WTC11 (cell line): ENCODE results near the gene COX6B1. TPM values are rescaled to one million over a fixed set of nuclear protein-coding genes. Genes with fewer than 3 reads are reported as not detected.
A peak's percentile ranks its signal among the peaks of the same experiment; 100 is the strongest.

Experiments used
- CBFB ChIP-seq: sonication (generic); formaldehyde crosslinking; IDR thresholded peaks from 2 replicates; pipeline ENCODE4 v1.8.1; 2022; ENCODE audit warnings: mild to moderate bottlenecking, low read depth, missing genetic modification reagents
- CREB1 ChIP-seq: sonication (generic); formaldehyde crosslinking; IDR thresholded peaks from 2 replicates; pipeline ENCODE4 v1.8.0; 2023; ENCODE audit warnings: mild to moderate bottlenecking, missing genetic modification reagents
- ELF4 ChIP-seq: sonication (generic); formaldehyde crosslinking; IDR thresholded peaks from 2 replicates; pipeline ENCODE4 v1.8.1; 2022; ENCODE audit warnings: low read depth, mild to moderate bottlenecking, moderate library complexity, missing genetic modification reagents
- ETV6 ChIP-seq: sonication (generic); formaldehyde crosslinking; IDR thresholded peaks from 2 replicates; pipeline ENCODE4 v1.8.1; 2022; ENCODE audit warnings: mild to moderate bottlenecking, missing genetic modification reagents
- FOXK1 ChIP-seq: sonication (generic); formaldehyde crosslinking; IDR thresholded peaks from 2 replicates; pipeline ENCODE4 v1.8.0; 2022; ENCODE audit warnings: mild to moderate bottlenecking, moderate library complexity, missing genetic modification reagents
- HMGA2 ChIP-seq: fragments of 250-450 bp; sonication (Bioruptor Pico); IDR thresholded peaks from 2 replicates; pipeline ENCODE4 v1.4.0; 2021; ENCODE audit warnings: mild to moderate bottlenecking, moderate library complexity
- MXD4 ChIP-seq: fragments of 250-450 bp; sonication (Bioruptor Pico); IDR thresholded peaks from 2 replicates; pipeline ENCODE4 v1.8.0; 2021; ENCODE audit warnings: mild to moderate bottlenecking, moderate library complexity, borderline replicate concordance
- ZNF232 ChIP-seq: sonication (generic); formaldehyde crosslinking; IDR thresholded peaks from 2 replicates; pipeline ENCODE4 v1.8.0; 2022; ENCODE audit warnings: mild to moderate bottlenecking, missing genetic modification reagents
- ZNF396 ChIP-seq: fragments of 250-450 bp; sonication (Bioruptor Pico); IDR thresholded peaks from 2 replicates; pipeline ENCODE4 v1.8.0; 2021; ENCODE audit warnings: mild to moderate bottlenecking, moderate library complexity, borderline replicate concordance
- ZNF416 ChIP-seq: fragments of 250-450 bp; sonication (Bioruptor Pico); IDR thresholded peaks from 2 replicates; pipeline ENCODE4 v1.9.0; 2021; ENCODE audit warnings: mild to moderate bottlenecking, inconsistent platforms
- ZNF423 ChIP-seq: fragments of 250-450 bp; sonication (Bioruptor Pico); IDR thresholded peaks from 2 replicates; pipeline ENCODE4 v2.1.2; 2022; ENCODE audit warnings: mild to moderate bottlenecking, moderate library complexity
- total RNA-seq: library from RNA; stranded (reverse); gene quantifications from 3 replicates; pipeline ENCODE4 v1.2.3, GENCODE V29; 2021
- TF ChIP-seq, protein P1 (sequence below): sonication (generic); formaldehyde crosslinking; conservative IDR thresholded peaks from 2 replicates; pipeline ENCODE4 v1.8.1; 2022; ENCODE audit warnings: mild to moderate bottlenecking, missing genetic modification reagents
- TF ChIP-seq, protein P2 (sequence below): fragments of 250-450 bp; sonication (Bioruptor Pico); IDR thresholded peaks from 2 replicates; pipeline ENCODE4 v1.9.0; 2021; ENCODE audit warnings: moderate library complexity, mild to moderate bottlenecking, inconsistent platforms, borderline replicate concordance
- TF ChIP-seq, protein P3 (sequence below): sonication (generic); formaldehyde crosslinking; IDR thresholded peaks from 2 replicates; pipeline ENCODE4 v1.8.1; 2023; ENCODE audit warnings: mild to moderate bottlenecking, missing genetic modification reagents, moderate library complexity
- TF ChIP-seq, protein P4 (sequence below): sonication (generic); formaldehyde crosslinking; IDR thresholded peaks from 2 replicates; pipeline ENCODE4 v1.8.0; 2023; ENCODE audit warnings: mild to moderate bottlenecking, missing genetic modification reagents

COX6B1 gene
- total RNA-seq, 1 experiment from 2014 or later, result 536 TPM

DNA sequence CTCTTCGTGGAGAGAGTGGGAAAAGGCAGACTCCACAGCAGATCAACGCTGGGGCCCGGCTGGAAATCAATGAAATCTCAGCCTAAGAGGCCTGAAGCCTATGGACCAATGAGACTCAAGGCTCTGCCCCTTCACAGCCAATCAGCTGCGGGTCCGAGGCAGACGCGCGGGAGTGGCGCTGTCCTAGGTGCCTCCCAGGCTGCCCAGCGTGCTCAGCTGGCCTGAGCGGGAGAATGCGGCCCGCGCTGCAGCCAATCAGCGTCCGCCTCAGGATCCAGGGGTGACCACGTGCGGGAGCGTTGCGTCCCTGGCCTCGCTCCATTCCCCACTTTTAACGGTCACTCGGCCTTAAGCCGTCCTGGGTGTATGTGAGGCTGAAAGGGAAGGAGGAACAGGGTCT, 56.1 kb downstream of the COX6B1 start, which contains the start of gene ZBTB32 (continued):
- TF ChIP-seq, protein P1, sequence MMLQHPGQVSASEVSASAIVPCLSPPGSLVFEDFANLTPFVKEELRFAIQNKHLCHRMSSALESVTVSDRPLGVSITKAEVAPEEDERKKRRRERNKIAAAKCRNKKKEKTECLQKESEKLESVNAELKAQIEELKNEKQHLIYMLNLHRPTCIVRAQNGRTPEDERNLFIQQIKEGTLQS (CRISPR knock-in tag), result peak; percentile 83
- TF ChIP-seq ZNF423 (CRISPR knock-in tag) (no peak), ZNF416 (no peak), CREB1 (0 out of 2 replicates have a peak, but pooled peaks have one; percentile 84), CBFB (0 out of 2 replicates have a peak, but pooled peaks have one; percentile 62), MXD4 (CRISPR knock-in tag) (no peak), ZNF396 (no peak), FOXK1 (CRISPR knock-in tag) (peak; percentile 94), ZNF232 (CRISPR knock-in tag) (peak; percentile 88; the same call in 1 of the 2 replicates), HMGA2 (CRISPR knock-in tag) (no peak), ETV6 (peak; percentile 94), ELF4 (CRISPR knock-in tag) (0 out of 2 replicates have a peak, but pooled peaks have one; percentile 35)
- TF ChIP-seq, protein P2, sequence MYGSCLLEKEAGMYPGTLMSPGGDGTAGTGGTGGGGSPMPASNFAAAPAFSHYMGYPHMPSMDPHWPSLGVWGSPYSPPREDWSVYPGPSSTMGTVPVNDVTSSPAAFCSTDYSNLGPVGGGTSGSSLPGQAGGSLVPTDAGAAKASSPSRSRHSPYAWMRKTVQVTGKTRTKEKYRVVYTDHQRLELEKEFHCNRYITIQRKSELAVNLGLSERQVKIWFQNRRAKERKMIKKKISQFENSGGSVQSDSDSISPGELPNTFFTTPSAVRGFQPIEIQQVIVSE (CRISPR knock-in tag), result no peak
- TF ChIP-seq, protein P3, sequence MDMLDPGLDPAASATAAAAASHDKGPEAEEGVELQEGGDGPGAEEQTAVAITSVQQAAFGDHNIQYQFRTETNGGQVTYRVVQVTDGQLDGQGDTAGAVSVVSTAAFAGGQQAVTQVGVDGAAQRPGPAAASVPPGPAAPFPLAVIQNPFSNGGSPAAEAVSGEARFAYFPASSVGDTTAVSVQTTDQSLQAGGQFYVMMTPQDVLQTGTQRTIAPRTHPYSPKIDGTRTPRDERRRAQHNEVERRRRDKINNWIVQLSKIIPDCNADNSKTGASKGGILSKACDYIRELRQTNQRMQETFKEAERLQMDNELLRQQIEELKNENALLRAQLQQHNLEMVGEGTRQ (CRISPR knock-in tag), result peak; percentile 79
- TF ChIP-seq, protein P4, sequence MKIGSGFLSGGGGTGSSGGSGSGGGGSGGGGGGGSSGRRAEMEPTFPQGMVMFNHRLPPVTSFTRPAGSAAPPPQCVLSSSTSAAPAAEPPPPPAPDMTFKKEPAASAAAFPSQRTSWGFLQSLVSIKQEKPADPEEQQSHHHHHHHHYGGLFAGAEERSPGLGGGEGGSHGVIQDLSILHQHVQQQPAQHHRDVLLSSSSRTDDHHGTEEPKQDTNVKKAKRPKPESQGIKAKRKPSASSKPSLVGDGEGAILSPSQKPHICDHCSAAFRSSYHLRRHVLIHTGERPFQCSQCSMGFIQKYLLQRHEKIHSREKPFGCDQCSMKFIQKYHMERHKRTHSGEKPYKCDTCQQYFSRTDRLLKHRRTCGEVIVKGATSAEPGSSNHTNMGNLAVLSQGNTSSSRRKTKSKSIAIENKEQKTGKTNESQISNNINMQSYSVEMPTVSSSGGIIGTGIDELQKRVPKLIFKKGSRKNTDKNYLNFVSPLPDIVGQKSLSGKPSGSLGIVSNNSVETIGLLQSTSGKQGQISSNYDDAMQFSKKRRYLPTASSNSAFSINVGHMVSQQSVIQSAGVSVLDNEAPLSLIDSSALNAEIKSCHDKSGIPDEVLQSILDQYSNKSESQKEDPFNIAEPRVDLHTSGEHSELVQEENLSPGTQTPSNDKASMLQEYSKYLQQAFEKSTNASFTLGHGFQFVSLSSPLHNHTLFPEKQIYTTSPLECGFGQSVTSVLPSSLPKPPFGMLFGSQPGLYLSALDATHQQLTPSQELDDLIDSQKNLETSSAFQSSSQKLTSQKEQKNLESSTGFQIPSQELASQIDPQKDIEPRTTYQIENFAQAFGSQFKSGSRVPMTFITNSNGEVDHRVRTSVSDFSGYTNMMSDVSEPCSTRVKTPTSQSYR (CRISPR knock-in tag), result peak; percentile 90

Other genes with a start within 250 kb of the COX6B1 start
- gene FFAR2, start 200.1 kb upstream of the COX6B1 start, total RNA-seq, result not detected in 3 replicates
- gene KRTDAP, start 157.9 kb upstream of the COX6B1 start, total RNA-seq, result 1.3 to 3.2 TPM (median 1.7 TPM) in 3 replicates
- gene DMKN, start 134.7 kb upstream of the COX6B1 start, total RNA-seq, result 284 to 302 TPM (median 285 TPM) in 3 replicates
- gene SBSN, start 120.0 kb upstream of the COX6B1 start, total RNA-seq, result 0.15 to 0.39 TPM in 2 of 3 replicates, not detected in the other
- gene GAPDHS, start 114.9 kb upstream of the COX6B1 start, total RNA-seq, result 0.20 to 0.30 TPM in 2 of 3 replicates, not detected in the other
- gene TMEM147, start 102.7 kb upstream of the COX6B1 start, total RNA-seq, result 132 to 135 TPM (median 132 TPM) in 3 replicates
- 0.59 to 1.2 TPM (median 1.1 TPM) in 3 replicates for gene ATP4A, start 84.7 kb upstream of the COX6B1 start, total RNA-seq
- not detected in 3 replicates for gene PMIS2, start 62.1 kb upstream of the COX6B1 start, total RNA-seq
- gene HAUS5, start 35.6 kb upstream of the COX6B1 start, total RNA-seq, result 23.5 to 25.4 TPM (median 24.4 TPM) in 3 replicates
- 84.7 to 94.9 TPM (median 88.6 TPM) in 3 replicates for gene RBM42, start 19.3 kb upstream of the COX6B1 start, total RNA-seq
- 1.4 to 1.9 TPM (median 1.7 TPM) in 3 replicates for gene ETV2, start 6.6 kb upstream of the COX6B1 start, total RNA-seq
- gene UPK1A, start 18.2 kb downstream of the COX6B1 start, total RNA-seq, result 1.6 to 3.0 TPM (median 2.7 TPM) in 3 replicates
- 0.11 to 0.34 TPM (median 0.18 TPM) in 3 replicates for gene ZBTB32, start 56.2 kb downstream of the COX6B1 start, total RNA-seq
- gene KMT2B, start 69.7 kb downstream of the COX6B1 start, total RNA-seq, result 53.6 to 66.6 TPM (median 58.1 TPM) in 3 replicates
- 9.9 to 12.7 TPM (median 12.3 TPM) in 3 replicates for gene IGFLR1, start 94.1 kb downstream of the COX6B1 start, total RNA-seq
- gene U2AF1L4, start 97.1 kb downstream of the COX6B1 start, total RNA-seq, result 19.7 to 20.9 TPM (median 20.8 TPM) in 3 replicates
- 80.3 to 85.3 TPM (median 84.0 TPM) in 3 replicates for gene PSENEN, start 97.3 kb downstream of the COX6B1 start, total RNA-seq
- 4.7 to 6.4 TPM (median 5.6 TPM) in 3 replicates for gene LIN37, start 100.3 kb downstream of the COX6B1 start, total RNA-seq
- gene HSPB6, start 108.7 kb downstream of the COX6B1 start, total RNA-seq, result 1.4 to 2.5 TPM (median 1.7 TPM) in 3 replicates
- gene PROSER3, start 109.9 kb downstream of the COX6B1 start, total RNA-seq, result 32.9 to 36.7 TPM (median 36.2 TPM) in 3 replicates
- gene ARHGAP33, start 127.2 kb downstream of the COX6B1 start, total RNA-seq, result 36.8 to 43.9 TPM (median 39.8 TPM) in 3 replicates
- gene PRODH2, start 164.5 kb downstream of the COX6B1 start, total RNA-seq, result 0.14 TPM in 1 of 3 replicates, not detected in the others
- gene NPHS1, start 204.2 kb downstream of the COX6B1 start, total RNA-seq, result 0.61 to 1.7 TPM (median 1.7 TPM) in 3 replicates
- gene KIRREL2, start 208.6 kb downstream of the COX6B1 start, total RNA-seq, result 4.7 to 5.3 TPM (median 4.9 TPM) in 3 replicates
- gene APLP1, start 220.3 kb downstream of the COX6B1 start, total RNA-seq, result 15.5 to 24.0 TPM (median 20.2 TPM) in 3 replicates